Vagina (tissue), 2 donors: ENCODE measurements around the gene OPTC.

ENCODE experiments used
- CTCF ChIP-seq, 3 experiments: fragments of 450-650 bp in 2 of 3; fragments of 200-600 bp in 1 of 3; sonication (generic) in 1 of 3; IDR thresholded peaks; one replicate each; pipeline ENCODE4 v1.5.1; 2017 to 2019; ENCODE audit warnings: antibody characterized with exemption in 3 of 3, mild to moderate bottlenecking in 2 of 3, moderate library complexity in 2 of 3
- POLR2A ChIP-seq, 2 donors: fragments of 450-650 bp; IDR thresholded peaks; one replicate each; pipeline ENCODE4 v1.6.1; 2017; ENCODE audit warnings: antibody characterized with exemption in 2 of 2, mild to moderate bottlenecking in 2 of 2, moderate library complexity in 2 of 2

- TF ChIP-seq CTCF (IDR thresholded peaks at IDR 0.05): no peak
- TF ChIP-seq POLR2A (IDR thresholded peaks at IDR 0.05): no peak
Observed at GRCh38 chr1:203534526-203534925, 40.6 kb downstream of the OPTC start.
